Stimulated activated CD4-positive, alpha-beta T cell treated with anti-CD3 and anti-CD28 coated beads, TNF-alpha, amount 100 ng/mL, for 1 hour (primary cell): ENCODE results near the gene LCT.
A peak's percentile ranks its signal among the peaks of the same experiment; 100 is the strongest.
"Not testable (repeated sequence)": the region's sequence is repeated elsewhere in the genome, so short reads cannot be mapped to it uniquely, and the experiment has no call there.

Experiments
- DNase-seq, 3 donors: peaks; one replicate each; pipeline ENCODE4 v3.0.0-alpha.2; 2020; ENCODE audit warnings: low read depth in 3 of 3, low spot score in 1 of 3

LCT gene

DNA sequence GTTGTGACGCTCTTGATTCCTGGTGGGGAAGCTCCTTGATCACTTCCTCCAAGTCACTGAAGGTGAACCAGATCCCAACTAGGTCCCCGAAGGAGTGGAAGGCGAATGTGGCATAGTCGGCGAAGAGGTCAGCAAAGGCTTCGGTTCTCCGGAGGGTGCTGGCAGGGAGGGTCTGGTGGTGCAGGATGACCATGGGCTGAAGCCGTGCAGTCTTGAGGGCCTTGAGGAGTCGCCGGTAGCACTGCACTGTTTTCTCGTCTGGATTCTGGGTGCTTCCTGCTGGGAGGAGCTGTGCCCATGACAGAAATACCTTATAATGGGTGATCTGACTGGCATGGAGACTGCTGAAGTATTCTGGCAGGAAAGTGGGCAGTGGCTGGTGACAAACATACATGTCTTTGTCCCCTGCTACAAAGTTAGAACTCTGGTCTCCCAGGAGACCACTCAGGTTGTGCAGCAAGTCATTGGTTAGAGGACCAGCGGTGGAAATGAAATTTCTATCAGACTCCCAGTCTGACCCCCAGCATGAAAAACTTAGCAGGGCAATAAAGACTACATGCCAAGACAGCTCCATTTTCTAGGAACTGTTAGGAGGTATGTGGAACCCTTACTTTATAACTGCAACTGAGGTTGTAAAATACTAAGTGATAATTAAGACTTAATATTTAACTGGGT is at the start of gene LCT:
Gene LCT (minus strand): TSS at position 589 of the 675 bp plus-strand sequence. CDS start 15 bp downstream, at position 574.
- DNase-seq = no peak

DNA sequence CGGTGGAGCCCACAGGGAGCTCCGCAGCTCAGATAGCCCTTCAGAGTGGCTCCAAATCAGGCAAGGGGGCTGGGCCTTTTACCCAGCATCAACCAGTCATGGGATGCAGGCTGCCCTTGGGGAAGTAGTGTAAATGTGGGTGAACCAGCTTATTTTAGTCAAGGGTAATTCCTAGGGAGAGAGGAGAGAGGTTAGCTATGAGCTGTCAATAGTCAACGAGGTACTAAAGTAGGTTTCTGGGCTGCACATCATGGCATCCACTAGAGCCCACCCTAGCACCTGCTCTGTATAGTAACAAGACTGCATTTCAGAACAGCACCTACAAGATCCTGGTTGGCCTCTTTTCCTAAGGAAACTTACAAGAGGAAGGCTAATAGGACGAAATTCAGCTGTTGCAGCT is 48.7 kb upstream of the LCT start:
- DNase-seq = no peak

DNA sequence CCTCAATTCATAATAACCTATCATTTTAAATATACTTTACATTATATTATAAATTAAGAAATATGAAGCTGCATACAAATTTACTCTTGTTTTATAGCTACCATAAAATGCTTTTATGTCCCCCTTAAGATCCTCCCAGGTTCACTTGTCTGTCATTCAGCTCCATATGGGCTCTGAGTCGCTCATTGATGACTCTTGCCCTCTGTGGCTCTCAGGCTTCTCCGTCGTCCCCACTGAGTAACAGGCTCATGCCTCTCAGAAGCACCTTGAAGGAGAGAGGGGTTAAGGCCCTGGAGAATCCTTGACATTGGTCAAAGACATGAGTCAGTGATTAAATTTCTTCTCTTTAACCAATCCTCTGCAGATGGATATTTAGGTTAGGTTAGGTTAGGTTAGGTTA is 45.4 kb upstream of the LCT start:
- DNase-seq = no peak

DNA sequence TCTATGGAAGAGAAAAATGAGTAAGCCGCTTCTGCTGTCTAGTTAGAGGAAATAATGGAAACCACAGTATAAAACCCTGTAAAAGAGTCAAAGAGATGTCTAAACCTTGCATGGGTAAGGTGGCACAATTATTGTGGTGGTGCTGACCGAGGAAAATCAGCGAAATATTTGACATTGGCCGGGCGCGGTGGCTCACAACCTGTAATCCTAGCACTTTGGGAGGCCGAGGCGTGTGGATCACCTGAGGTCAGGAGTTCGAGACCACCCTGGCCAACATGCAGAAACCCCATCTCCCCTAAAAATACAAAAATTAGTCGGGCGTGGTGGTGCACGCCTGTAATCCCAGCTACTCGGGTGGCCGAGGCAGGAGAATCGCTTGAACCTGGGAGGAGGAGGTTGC is 39.8 kb upstream of the LCT start:
- DNase-seq = not testable (repeated sequence)

DNA sequence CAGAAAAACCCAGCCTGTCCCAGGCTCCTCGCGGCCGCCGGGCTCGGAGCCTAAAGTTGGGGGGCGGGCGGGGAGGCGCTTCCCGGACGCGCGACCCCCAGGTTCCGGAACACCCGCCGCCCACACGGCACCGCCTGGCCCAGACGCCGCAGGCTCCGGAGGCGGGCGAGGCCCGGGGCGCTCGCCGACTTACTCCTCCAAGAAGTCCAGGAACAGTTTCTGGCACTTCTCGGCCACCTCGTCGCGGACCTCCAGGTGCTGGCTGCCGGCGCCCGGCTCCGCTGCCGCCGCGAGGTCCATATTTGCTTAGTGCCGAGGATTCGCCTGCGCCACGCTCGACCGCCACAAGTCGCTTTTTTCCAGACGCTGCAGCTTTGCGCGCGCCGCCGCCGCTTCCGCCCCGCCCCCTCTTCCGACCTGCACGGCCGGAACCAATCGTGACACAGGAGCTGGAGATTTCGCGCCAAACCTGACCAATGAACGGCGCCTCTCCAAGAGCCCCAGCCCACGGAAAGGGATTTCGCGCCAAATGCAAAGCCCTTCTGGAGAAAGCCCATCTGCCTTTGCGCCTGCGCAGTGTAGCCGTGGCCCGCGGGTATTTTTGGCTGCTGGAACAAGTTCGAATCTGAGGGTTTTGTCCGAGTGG is 39.2 kb upstream of the LCT start, which contains the start of gene MCM6:
Gene MCM6 (minus strand): TSS at position 378 of the 646 bp plus-strand sequence. CDS start 78 bp downstream, at position 300.
- peak; percentile 92 to 96 (median 93) for DNase-seq

DNA sequence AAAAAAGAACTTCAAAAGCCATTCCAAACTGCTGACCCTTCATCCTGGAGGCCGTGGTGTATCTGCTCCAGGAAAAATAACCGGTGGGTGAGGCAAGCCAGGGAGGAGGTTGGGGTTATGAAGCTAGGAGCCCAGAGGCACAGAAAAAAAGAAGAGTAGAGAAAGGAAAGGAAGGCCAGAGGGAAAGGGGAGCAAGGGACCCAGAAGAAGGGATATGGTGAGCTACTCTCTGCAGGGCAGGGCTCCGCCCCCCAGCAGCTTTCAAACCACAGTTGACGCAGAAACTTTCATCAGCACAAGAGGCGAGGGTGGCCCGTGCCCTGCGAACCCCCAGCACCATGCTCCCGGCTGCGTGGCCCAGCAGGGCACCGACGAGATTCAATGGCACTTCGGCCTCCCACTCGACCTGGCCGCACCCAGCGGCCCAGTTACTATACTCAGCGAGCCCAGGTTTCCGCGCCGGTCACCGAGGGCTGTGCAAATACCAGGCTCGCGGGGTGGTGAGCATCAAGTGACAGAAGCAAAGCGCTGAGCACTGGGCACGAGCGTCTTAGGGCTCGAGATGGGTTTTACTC is 38.6 kb upstream of the LCT start:
- peak; percentile 4 to 57 (median 47) for DNase-seq

DNA sequence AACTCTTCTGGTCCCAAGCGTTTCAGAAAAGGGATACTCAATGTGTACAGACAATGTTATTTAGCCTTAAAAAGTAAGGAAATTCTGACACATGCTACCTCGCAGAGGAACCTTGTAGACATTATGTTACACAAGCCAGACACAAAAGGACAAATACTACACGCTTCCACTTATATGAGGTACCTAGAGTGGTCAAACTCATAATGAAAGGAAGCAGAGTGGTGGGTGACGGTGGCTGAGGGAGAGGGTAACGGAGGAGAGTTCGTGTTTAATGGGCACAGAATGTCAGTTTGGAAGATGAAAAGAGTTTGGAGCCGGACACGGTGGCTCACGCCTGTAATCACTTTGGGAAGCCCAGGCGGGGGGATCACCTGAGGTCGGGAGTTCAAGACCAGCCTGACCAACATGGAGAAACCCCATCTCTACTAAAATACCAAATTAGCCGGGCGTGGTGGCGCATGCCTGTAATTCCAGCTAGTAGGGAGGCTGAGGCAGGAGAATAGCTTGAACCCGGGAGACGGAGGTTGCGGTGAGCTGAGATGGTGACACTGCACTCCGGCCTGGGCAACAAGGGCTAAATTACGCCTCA is 37.9 kb upstream of the LCT start:
- DNase-seq = no peak

DNA sequence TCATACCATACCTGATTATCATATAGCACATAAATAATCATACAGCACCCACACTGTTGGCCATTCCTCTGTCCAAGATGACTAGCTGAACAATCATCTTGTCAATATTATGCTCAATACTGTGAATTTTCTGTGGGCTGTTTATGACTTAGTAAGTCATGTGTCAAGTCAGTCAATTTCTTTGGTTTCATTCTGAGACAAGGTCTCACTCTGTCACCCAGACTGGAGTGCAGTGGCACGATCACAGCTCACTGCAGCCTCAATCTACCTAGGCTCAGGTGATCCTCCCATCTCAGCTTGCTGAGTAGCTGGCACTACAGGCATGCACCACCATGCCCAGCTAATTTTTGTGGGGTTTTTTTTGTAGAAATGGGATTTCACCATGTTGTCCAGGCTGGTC is 33.6 kb upstream of the LCT start:
- no peak for DNase-seq

DNA sequence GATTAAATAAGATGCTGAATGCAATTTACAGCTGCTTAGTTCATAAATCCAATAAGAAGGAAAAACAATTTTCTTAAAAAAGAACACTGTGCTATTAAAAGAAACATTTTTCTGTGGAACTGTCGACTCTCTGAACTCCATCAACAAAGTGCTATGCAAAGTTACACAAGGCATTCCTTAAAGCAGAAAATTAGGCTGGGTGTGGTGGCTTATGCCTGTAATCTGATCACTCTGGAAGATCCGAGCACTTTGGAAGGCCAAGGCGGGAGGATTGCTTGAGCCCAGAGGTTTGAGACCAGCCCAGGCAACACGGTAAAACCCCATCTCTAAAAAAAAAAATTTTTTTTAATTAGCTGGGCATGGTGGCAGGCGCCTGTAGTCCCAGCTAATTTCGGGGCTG is 26.2 kb upstream of the LCT start:
- no peak for DNase-seq

DNA sequence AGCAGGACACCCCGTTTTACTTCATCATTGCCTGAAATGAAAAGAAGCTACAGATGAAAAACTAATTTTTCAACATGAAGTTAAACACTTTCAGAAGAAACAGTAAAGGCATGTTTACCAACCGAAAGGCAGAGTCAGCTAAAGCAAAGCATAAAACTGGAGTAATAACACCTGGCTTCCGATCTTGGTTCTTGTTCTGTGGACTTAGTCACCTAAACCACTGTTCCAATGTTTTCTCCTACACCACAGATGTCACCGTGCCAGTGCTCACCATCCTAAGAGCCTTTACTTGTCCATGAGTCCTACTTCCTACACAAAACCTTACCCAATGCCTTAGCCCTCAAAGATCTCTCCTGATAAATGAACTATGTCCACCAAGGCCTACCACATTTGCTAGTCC is 25.7 kb upstream of the LCT start:
- no peak for DNase-seq

DNA sequence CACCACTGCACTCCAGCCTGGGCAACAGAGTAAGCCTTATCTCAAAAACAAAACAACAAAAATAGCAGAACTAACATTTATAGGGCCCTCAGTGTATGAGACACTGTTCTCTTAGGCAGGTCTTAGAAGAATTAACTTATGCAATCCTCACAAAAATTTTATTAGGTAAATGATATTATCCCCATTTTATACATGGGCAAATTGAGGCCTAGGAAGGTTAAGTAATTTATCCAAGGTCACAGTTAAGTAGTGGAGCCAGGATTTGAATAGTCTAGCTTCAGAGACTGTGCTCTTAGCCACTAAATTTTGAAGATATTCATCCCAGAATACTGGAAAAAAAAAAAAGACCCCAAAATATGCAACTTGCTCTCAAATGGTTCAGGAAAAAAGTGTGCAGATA is 16.4 kb upstream of the LCT start:
- DNase-seq = no peak

DNA sequence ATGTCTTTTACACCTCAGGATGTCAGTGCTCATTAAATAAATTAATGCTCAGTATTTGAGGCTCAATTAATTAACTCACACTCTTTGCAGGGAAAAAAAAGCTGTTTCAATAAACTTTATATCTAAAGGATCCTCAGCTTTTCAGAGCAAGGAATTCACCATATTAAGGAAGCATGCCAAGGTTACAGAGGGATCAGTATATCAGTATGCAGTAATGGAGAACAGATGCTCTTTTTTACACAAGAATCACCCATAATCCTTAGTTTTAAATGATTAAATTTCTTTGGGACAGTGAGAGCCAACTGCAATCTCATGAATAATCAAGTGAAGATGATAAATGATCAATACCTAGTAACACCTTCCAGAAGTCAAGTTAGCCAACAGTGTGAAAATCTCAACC is 14.9 kb upstream of the LCT start:
- DNase-seq = no peak

DNA sequence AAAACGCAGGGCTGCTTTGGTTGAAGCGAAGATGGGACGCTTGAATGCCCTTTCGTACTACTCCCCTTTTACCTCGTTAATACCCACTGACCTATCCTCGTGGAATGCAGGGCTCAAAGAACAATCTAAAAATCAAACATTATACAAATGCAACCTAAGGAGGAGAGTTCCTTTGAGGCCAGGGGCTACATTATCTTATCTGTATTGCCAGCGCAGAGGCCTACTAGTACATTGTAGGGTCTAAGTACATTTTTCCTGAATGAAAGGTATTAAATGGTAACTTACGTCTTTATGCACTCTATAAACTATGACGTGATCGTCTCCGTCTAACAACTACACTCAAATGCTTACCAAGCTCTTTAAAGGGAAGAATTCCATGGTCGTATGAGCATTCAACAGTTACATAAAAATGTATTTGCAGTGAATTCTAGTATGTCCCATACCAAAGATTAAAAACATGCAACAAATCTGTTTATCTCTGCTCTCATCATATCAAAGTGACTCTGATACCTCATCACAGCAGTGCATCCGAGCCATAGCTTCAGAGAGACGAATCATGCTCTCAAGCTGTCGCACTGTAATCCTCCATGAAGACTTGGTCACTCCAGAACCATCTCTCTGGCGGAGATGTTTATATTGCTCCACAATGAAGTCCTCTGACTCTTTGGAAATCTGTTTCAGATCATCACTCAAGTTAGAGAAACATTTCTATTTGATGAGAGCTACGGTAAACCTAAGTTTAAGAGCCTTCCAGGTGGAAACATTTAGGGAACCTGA is 14.1 kb upstream of the LCT start:
- no peak for DNase-seq

DNA sequence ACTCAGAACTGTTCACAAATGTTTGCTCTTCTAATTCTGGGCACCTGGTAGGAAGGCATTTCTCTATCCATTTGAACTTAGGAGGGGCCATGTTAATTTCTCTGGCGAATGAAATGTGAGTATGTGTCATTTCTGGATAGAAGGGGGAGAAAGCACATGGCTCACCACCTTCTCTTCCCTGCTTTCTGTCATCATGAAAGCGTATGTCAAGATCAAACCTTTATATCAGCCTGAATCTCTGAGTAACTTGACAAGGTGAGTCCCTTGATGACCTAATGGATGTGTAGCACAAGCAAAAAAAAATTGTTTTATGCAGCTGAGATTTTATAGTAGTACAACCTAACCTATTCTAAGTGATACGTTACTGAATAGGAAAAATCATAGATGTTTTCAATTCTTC is 12.1 kb upstream of the LCT start:
- DNase-seq = no peak

DNA sequence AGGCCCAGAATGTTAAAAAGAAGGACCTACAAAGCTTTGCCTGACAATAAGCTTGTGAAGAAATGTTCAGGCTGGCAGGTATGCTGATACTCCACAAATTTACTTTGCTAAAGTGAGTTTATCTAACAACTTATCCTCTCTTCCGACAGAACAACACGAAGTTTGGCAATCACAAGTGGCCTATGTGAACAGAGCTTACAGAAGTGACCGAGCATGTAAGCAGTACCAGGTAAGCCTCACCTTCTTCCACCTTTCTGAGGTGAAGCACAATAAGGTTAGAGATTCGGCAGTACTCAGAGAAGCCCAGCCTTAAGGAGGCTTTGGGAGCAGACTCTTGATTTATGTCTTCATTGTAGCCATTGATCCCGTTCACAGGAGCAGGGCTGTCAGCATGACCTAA is 9.0 kb upstream of the LCT start:
- no peak for DNase-seq

DNA sequence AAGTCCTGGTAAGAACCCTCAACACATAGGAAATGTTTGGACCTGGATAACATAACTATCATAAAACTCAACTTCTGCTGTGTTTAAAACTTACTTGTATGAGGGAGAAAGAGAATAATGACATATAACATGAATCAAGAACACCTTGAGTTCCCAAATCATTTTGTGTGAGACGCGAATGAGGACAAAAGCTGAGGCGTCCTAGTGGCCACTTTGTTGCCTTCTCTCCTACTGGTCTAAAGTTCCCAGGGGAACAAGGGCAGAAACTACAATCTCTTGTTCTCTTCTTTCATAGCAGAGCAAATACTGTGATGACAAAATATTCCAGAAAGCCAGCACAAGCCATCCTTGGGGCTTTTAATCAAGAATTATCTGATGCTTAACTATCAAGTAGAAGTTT is 8.3 kb upstream of the LCT start:
- no peak for DNase-seq

DNA sequence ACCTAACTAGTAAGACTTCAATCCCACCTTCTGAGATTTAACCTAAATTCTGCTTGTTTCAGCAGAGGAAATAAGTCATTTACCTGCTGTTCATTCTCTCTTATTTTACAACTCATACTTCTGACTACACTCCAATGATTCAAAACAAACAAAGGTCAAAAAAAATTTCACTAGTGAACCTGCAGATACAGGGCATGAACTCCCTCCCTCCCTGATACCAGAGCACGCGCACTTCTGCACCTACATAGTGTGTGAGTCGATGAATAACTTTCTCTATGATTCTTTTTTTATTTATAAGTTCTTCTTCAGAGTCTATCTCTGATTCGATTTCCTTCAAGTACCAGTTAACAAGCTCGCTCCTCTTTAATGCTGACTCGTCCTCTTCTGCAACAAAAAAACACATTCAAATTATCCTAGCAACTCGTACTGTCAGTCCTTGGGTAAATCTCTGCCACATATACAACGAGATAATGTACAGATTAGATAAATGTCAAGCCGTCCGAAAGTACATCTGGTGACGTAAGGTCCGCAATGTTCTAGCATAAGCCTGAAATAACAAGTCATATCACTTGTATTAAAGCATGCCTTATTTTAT is 7.4 kb upstream of the LCT start:
- DNase-seq = no peak

DNA sequence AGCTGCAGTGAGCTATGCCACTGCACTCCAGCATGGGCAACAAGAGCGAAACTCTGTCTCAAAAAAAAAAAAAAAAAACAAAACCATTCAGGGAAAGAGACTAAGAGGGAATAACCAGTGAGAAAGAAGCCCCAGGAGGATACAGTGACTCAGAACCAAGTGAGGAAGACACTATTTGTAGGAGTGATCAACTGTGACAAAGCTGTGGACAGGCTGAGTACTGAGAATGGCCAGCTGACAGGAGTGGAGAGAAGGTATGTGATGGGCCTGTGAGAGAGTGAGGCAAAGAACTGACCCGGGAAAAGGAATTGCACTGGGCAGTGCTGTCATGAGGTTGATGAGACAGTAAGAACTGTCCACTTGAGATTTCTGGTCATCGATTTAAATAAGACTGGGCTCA is 6.7 kb upstream of the LCT start:
- DNase-seq = no peak

DNA sequence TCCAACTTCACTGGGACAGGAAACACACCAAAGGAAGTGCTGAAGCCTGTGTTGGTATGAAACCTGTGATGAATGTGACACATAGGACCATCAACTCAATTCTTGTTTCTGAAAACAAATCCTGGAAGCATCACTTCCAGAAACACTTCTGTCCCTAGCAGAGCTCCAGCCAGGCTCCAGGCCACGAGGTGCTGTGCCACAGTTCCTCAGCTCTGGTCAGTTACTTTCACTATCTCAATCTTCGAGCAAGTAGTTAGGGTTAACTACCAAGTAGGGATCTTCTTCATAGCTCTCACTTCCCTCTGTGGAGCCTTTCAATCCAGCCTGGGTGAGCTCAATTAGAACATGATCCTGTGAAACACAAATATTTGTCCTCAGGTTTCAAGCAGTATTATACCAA is 3.6 kb upstream of the LCT start:
- no peak for DNase-seq

DNA sequence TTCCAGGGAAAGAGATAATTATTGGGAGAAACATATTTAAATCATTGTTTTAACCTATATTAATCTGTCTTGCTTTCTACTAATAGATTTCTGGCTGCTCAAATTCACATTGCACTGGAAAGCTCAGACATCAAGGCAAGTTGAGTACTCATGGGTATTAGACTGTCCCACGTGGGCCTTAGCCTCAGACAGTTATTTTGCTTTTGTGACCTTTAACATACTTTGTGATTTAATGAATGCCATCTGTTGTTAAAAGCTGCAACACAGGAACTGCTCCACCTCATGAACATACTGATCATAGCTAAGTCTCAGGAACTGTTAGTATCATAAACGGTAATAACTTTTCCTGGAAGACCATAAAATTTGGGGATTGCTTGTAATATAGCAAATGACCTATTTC is 2.7 kb upstream of the LCT start:
- no peak for DNase-seq

DNA sequence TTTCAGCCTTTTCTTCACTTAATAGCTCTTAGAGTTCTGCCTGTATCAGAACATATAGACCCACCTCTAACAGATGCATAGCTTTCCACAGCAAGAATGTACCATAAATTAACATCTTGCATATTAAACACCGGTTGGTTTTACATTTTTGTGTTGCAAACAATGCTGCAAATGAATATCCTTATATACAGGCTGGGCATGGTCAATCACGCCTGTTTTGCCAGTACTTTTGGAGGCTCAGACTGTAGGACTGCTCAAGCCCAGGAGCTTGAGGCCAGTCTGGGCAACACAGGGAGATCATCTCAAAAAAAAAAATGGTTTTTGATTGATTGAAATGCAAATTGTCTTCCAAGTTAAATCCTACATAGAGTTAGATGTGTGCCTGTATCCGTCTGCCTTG is 1.5 kb upstream of the LCT start:
- DNase-seq = no peak
